GM19463 (cell line): ENCODE measurements around the gene TMEM225.
"Not testable (repeated sequence)": the region's sequence is repeated elsewhere in the genome, so short reads cannot be mapped to it uniquely, and the experiment has no call there.

Experiments used
- ATAC-seq: cut with Tn5 transposase; IDR thresholded peaks from one replicate; pipeline ENCODE4 v1.9.1; 2021; ENCODE audit warnings: mild to moderate bottlenecking, moderate library complexity; ENCODE audit not compliant: unreplicated experiment

The TMEM225 gene, protein sequence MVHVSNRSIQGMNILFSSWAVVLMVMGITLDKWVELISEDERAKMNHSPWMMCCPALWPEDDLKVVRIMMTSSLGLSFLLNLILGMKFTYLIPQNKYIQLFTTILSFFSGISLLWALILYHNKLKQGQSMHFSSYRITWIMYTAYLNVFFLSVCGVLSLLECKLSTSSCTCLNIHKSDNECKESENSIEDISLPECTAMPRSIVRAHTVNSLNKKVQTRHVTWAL

DNA sequence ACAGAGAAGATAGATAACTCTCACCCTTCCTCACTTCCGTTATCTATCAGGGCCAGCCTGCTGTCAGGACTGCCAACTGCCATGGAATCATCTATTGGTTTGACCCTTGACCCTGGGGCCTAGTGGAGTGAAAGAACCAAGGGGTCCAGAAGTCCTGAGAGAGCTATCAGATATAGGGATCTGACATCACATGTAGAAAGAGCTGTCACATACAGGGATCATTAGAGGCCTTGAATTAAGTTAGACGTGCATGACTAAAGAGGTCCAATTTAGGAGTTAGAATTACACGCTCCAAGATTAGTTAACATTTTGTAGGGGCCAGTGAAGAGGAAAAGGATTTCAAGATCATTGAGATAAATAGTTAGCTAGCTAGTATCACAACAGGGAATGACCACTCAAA is at the start of gene TMEM225:
Gene TMEM225, minus strand, starts transcription at position 101 of the 400 bp plus-strand sequence. CDS start 245 bp downstream, outside the sequence.
- no peak for ATAC-seq

GRCh38 chr11:123924027-123924426 is 38.6 kb upstream of the TMEM225 start:
- no peak for ATAC-seq

GRCh38 chr11:123920943-123921342 is 35.5 kb upstream of the TMEM225 start:
- no peak for ATAC-seq

DNA sequence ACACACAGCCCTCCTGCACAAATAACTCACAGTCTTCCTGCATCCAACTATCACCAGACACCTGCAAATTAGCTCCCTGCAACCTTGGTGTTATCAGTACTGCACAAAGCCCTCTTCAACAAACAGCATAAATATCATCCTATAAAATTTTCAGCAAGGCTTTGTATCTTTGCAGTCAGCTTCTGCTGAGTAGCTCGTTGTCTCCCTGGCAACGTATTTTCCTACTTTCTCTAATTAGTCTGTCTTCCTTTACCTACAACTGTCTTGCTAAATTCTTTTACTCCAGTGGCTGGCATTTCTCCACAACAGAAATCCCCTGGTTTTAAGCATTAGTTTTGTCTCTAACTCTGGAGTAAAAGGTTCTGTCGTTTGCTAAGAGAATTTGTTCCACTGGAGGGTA is 20.4 kb upstream of the TMEM225 start:
- ATAC-seq: no peak

GRCh38 chr11:123904932-123905331 is 19.5 kb upstream of the TMEM225 start:
- no peak for ATAC-seq

- peak; percentile 53 for ATAC-seq
Measured at GRCh38 chr11:123903932-123904331, 18.5 kb upstream of the TMEM225 start.

- no peak for ATAC-seq
Measured at GRCh38 chr11:123901867-123902266, 16.4 kb upstream of the TMEM225 start, which contains the start of gene OR8D4. TSS of gene OR8D4 (plus strand) at chr11:123902167. CDS start at chr11:123906432, 4,265 bp downstream.

GRCh38 chr11:123899792-123900191 is 14.3 kb upstream of the TMEM225 start:
- no peak for ATAC-seq

DNA sequence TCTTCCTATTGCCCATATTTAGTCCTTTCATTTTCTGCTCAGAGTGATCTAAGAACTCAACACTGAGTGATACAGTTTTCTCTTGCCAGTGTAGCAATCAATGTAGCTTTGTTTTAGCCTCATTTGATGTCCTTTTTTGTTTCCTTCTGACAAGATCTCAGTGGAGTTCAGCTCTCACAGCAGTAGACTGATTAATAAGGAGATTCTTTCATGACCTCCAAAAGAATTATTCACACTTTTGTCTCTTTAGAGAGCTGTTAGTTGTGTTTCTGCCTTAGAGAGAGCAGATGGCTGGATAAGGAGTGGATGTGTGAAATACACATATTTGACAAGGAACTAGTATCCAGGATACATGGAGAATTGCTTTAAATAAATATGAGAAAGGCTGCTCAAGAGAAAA is 6.6 kb upstream of the TMEM225 start:
- no peak for ATAC-seq

DNA sequence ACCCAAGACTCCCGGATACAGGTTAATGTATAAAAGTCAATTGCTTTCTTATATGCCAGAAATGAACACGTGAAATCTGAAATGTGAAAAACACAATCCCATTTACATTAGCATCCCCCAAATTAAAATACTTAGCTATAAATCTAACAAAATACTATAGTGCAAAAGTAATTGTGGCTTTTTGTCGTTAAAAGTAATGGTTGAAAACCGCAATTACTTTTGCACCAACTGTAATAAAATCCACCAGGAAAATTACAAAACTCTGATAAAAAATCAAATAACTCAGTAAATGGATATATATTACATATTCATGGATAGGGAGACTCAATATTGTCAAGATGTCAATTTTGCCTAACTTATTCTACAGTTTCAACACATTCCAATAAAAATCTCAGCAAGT is 4.6 kb downstream of the TMEM225 start:
- no peak for ATAC-seq

- not testable (repeated sequence) for ATAC-seq
Measured at GRCh38 chr11:123867795-123868194, 17.7 kb downstream of the TMEM225 start.

- ATAC-seq: not testable (repeated sequence)
Measured at GRCh38 chr11:123865293-123865692, 20.2 kb downstream of the TMEM225 start.

GRCh38 chr11:123859731-123860130 is 25.7 kb downstream of the TMEM225 start:
- no peak for ATAC-seq

DNA sequence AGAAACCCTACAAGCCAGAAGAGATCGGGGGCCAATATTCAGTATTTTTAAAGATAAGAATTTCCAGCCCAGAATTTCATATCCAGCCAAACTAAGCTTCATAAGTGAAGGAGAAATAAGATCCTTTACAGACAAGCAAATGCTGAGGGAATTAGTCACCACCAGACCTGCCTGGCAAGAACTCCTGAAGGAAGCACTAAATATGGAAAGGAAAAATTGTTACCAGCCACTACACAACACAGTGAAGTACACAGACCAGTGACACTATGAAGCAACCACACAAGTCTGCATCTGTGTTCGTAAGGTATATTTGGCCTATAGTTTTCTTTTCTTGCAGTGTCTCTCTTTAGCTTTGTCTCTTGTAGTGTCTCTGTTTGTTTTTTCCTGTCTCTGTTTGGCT is 29.0 kb downstream of the TMEM225 start:
- no peak for ATAC-seq

DNA sequence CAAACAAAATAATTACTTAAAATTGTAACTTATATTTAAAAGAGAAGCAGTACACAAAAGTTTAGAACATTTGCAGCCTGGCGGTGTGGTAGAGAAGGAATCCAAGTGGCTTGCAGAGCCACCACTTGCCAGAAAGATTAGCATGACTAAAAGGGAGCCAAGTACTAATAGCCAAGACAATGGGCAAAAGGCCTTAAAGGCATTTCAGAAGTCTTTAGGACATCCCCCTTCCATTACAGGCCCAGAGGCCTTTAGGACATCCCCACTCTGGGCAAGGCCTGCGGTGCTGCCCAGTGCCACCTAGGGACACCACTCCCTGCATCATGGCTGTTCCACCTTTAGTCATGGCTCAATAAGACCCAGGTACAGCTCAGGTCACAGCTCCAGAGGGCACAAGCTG is 32.4 kb downstream of the TMEM225 start:
- ATAC-seq: no peak

DNA sequence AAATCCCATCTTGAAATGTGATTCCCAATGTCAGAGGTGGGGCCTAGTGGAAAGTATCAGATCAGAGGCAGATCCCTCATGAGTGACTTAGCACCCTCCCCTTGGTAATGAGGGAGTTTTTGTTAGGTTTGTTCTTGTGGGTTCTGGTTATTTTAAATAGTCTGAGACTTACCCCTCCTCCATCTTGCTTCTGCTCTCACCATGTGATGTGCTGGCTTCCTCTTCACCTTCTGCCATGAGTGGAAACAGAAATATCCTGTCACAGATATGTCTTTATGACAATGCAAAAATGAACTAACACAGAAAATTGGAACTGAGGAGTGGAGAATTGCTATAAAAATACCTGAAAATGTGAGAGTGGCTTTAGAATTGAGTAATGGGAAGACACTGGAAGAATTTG is 33.1 kb downstream of the TMEM225 start:
- ATAC-seq: no peak

DNA sequence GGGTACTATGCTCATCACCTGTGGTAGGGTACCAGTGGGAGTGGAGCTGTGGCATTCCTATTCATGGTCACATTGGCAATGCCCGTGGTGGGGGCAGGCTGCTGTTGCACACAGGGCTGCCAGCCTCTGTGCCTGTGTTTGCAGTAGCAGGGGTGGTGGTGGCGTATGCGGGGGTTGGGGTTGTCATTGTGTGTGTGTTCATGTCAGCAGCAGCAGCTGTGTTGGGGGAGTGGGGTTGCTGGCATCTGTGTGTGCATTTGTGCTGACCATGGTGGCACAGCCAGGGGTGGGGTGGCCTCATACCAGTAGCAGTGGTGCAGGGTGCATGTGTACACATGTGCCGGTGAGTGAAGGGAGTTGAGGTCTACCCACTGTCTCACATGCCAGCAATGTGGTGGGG is 34.4 kb downstream of the TMEM225 start:
- no peak for ATAC-seq

DNA sequence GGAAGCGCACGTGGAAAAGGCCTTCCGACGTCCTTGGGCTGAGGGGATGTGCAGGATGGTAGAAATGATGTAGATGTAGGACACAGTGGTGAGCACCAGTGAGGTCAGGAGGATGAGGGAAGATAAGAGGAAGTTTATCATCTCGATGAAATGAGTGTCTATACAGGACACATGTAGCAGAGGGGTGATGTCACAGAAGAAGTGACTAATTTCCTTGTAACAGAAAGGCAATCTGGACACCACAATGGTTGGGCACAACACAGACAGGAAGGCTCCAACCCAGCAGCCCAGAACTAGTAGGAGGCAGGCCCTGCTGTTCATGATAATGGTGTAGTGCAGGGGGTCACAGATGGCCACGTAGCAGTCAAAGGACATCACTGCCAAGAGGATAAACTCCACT is 44.3 kb downstream of the TMEM225 start:
- ATAC-seq: no peak

GRCh38 chr11:123839131-123839530 is 46.3 kb downstream of the TMEM225 start:
- no peak for ATAC-seq

DNA sequence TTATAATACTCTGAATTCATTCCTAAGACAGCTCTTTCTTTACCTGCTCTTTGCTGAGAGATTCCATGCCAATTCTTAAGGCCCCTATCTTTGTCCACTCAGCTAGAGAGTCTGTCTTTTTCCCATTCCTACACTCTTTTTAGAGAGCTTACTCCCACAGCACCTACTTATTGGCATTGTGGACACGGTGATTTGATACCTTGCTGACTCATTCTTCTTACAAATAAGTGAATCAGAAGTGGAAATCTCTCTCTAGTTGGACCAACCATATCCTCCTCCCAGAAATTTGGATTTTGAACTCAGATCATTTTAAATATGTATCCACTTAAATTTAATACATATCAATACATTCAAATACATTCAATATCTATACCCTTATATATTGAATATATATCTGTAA is 46.8 kb downstream of the TMEM225 start:
- no peak for ATAC-seq

DNA sequence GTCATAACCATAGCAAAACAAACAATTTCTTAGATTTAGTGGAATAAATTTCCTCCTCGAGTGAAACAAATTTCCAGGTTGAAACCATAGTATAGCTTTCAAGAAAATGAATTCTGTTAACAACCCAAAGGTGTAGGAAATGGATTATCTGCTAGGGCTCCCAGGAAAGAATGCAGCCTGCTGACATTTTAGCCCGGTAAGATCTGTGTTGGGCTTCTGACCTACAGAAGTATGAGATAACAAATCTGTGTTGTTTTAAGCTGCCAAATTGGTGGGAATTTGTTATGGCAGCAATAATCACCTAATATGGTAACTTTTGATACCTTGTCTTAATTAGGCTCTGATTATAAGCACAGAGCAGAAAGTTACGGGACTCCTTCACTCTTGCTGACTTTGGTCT is 47.3 kb downstream of the TMEM225 start:
- no peak for ATAC-seq

- ATAC-seq: no peak
Measured at GRCh38 chr11:123833095-123833494, 52.4 kb downstream of the TMEM225 start.
